SK-N-SH (cell line): ENCODE measurements around the gene XAGE2. TPM values are rescaled to one million over a fixed set of nuclear protein-coding genes. Genes with fewer than 3 reads are reported as not detected.

Source experiments
- CTCF ChIA-PET: fragments of 300-600, 350-600 bp; formaldehyde crosslinking; extraction: SDS; loops from one replicate; lab custom pipeline; 2021; lab: Yijun Ruan, JAX
- POLR2A ChIA-PET: fragments of 350-600 bp; sonication (Branson Sonifier 250); formaldehyde crosslinking; extraction: SDS; loops from one replicate; lab custom pipeline; 2020; ENCODE audit warnings: antibody characterized with exemption, inconsistent platforms; lab: Yijun Ruan, JAX
- DNase-seq: peaks from one replicate; pipeline ENCODE4 v3.0.0; 2012
- H2AFZ ChIP-seq: fragments of 200-600 bp; sonication (generic); 2 replicates; pipeline ENCODE4 v1.8.1; 2016; ENCODE audit warnings: antibody characterized with exemption, mild to moderate bottlenecking, low read depth
- H3F3A ChIP-seq: fragments of 200-600 bp; sonication (generic); replicated peaks from 2 replicates; pipeline ENCODE3; 2016; ENCODE audit warnings: antibody characterized with exemption, mild to moderate bottlenecking; ENCODE audit not compliant: insufficient read depth
- H3K27ac ChIP-seq, 2 experiments: fragments of 200-500 bp in 1 of 2; fragments of 200-600 bp in 1 of 2; sonication (Bioruptor generic) in 1 of 2; sonication (generic), shearing (Covaris generic) in 1 of 2; 2 replicates each; pipeline versions ENCODE4 v1.5.1 to v1.6.1; 2014 to 2016; ENCODE audit warnings: low read depth in 2 of 2, inconsistent platforms in 1 of 2, low read length in 1 of 2, mild to moderate bottlenecking in 1 of 2, mixed read lengths in 1 of 2
- H3K27me3 ChIP-seq: fragments of 200-600 bp; sonication (generic), shearing (Covaris generic); 2 replicates; pipeline ENCODE4 v1.6.1; 2016; ENCODE audit warnings: mixed run types; ENCODE audit not compliant: insufficient read depth
- H3K36me3 ChIP-seq, 2 experiments: fragments of 200-500 bp in 1 of 2; fragments of 200-600 bp in 1 of 2; sonication (Bioruptor generic) in 1 of 2; sonication (generic) in 1 of 2; replicated peaks in 1 of 2; 2 replicates each; pipeline versions ENCODE3 to v1.5.1; 2014 to 2016; ENCODE audit warnings: low read length in 1 of 2, mild to moderate bottlenecking in 1 of 2; ENCODE audit not compliant: insufficient read depth in 2 of 2, control insufficient read depth in 1 of 2
- H3K4me1 ChIP-seq, 2 experiments: fragments of 200-500 bp in 1 of 2; fragments of 200-600 bp in 1 of 2; sonication (Bioruptor generic) in 1 of 2; sonication (generic), shearing (Covaris generic) in 1 of 2; 2 replicates each; pipeline versions ENCODE4 v1.5.1 to v1.6.1; 2014 to 2016; ENCODE audit warnings: low read depth in 1 of 2, low read length in 1 of 2, mixed run types in 1 of 2; ENCODE audit not compliant: insufficient read depth in 2 of 2, control insufficient read depth in 1 of 2
- H3K4me2 ChIP-seq: fragments of 200-600 bp; sonication (generic), shearing (Covaris generic); 2 replicates; pipeline ENCODE4 v1.6.1; 2017; ENCODE audit warnings: mixed run types
- H3K4me3 ChIP-seq, 2 experiments: fragments of 200-500 bp in 1 of 2; fragments of 200-600 bp in 1 of 2; sonication (Bioruptor generic) in 1 of 2; sonication (generic), shearing (Covaris generic) in 1 of 2; 2 replicates each; pipeline versions ENCODE4 v1.5.1 to v1.8.1; 2014 to 2016; ENCODE audit warnings: low read depth in 2 of 2, inconsistent platforms in 1 of 2, low read length in 1 of 2, mild to moderate bottlenecking in 1 of 2, mixed read lengths in 1 of 2, moderate library complexity in 1 of 2
- H3K79me2 ChIP-seq: fragments of 200-600 bp; sonication (generic); 2 replicates; pipeline ENCODE4 v1.8.1; 2017; ENCODE audit warnings: mild to moderate bottlenecking; ENCODE audit not compliant: insufficient read depth
- H3K9ac ChIP-seq: fragments of 200-600 bp; sonication (generic); 2 replicates; pipeline ENCODE4 v1.6.1; 2017; ENCODE audit warnings: mixed run types
- H3K9me2 ChIP-seq: fragments of 200-600 bp; sonication (generic); 2 replicates; pipeline ENCODE4 v1.6.1; 2017; ENCODE audit warnings: mixed run types
- H3K9me3 ChIP-seq: fragments of 200-600 bp; sonication (generic); 2 replicates; pipeline ENCODE4 v1.6.1; 2017; ENCODE audit warnings: mixed run types, mild to moderate bottlenecking, moderate library complexity
- H4K20me1 ChIP-seq: fragments of 200-600 bp; sonication (generic); 2 replicates; pipeline ENCODE4 v1.6.1; 2017; ENCODE audit warnings: mild to moderate bottlenecking, mixed run types; ENCODE audit not compliant: insufficient read depth
- CHD2 ChIP-seq: fragments of 150-350 bp; IDR thresholded peaks from 2 replicates; pipeline ENCODE4 v1.6.1; 2018; ENCODE audit warnings: low read length; ENCODE audit not compliant: partially characterized antibody
- CTCF ChIP-seq: fragments of 200-600 bp; sonication (generic); IDR thresholded peaks from 2 replicates; pipeline ENCODE4 v1.6.1; 2017; ENCODE audit warnings: antibody characterized with exemption, mild to moderate bottlenecking, moderate library complexity
- EP300 ChIP-seq, 2 experiments: IDR thresholded peaks; 2 replicates each; pipeline versions ENCODE4 v1.4.0 to v1.6.1; 2012; ENCODE audit warnings: borderline replicate concordance in 1 of 2, low read depth in 1 of 2, low read length in 1 of 2
- GABPA ChIP-seq: IDR thresholded peaks from 2 replicates; pipeline ENCODE4 v1.4.0; 2012; ENCODE audit warnings: low read depth, mild to moderate bottlenecking
- JUND ChIP-seq: IDR thresholded peaks from 2 replicates; pipeline ENCODE4 v1.4.0; 2012
- MAX ChIP-seq: IDR thresholded peaks from 2 replicates; pipeline ENCODE4 v1.4.0; 2012; ENCODE audit warnings: low read depth
- MXI1 ChIP-seq: IDR thresholded peaks from 2 replicates; pipeline ENCODE4 v1.6.1; 2012; ENCODE audit warnings: mild to moderate bottlenecking, low read depth, low read length, improper control_type of control experiment
- NFIC ChIP-seq: IDR thresholded peaks from 2 replicates; pipeline ENCODE4 v1.4.0; 2012; ENCODE audit warnings: borderline replicate concordance
- RCOR1 ChIP-seq: fragments of 150-350 bp; IDR thresholded peaks from 2 replicates; pipeline ENCODE4 v1.6.1; 2017; ENCODE audit warnings: antibody characterized with exemption, low read length
- RXRA ChIP-seq: IDR thresholded peaks from 2 replicates; pipeline ENCODE4 v1.4.0; 2012; ENCODE audit warnings: low read depth, mild to moderate bottlenecking, borderline replicate concordance
- SIN3A ChIP-seq: IDR thresholded peaks from 2 replicates; pipeline ENCODE4 v1.6.1; 2012; ENCODE audit warnings: low read depth, mild to moderate bottlenecking, low read length, moderate library complexity, borderline replicate concordance
- SMC3 ChIP-seq: IDR thresholded peaks from 2 replicates; pipeline ENCODE4 v1.6.1; 2012; ENCODE audit warnings: low read depth, low read length, improper control_type of control experiment
- TCF12 ChIP-seq: IDR thresholded peaks from 2 replicates; pipeline ENCODE4 v1.4.0; 2012
- TEAD4 ChIP-seq: IDR thresholded peaks from 2 replicates; pipeline ENCODE4 v1.4.0; 2012; ENCODE audit warnings: mild to moderate bottlenecking, borderline replicate concordance; ENCODE audit not compliant: insufficient read depth
- USF2 ChIP-seq: fragments of 150-350 bp; IDR thresholded peaks from 2 replicates; pipeline ENCODE4 v1.6.1; 2017; ENCODE audit warnings: antibody characterized with exemption, low read length, low read depth, borderline replicate concordance
- WGBS: methylation state at CpG from one replicate; pipeline ENCODE4 v1.1.6; 2017; ENCODE audit warnings: low lambda C conversion rate; 5-methylcytosine and 5-hydroxymethylcytosine counted together
- polyA plus RNA-seq, 3 experiments: library from polyadenylated mRNA; depleted of rRNA; stranded (reverse); fragments of >200 nt; gene quantifications; 2 replicates each; pipeline ENCODE4 v1.2.3, GENCODE V29; 2012

Gene XAGE2
- 0.13 TPM in 1 of 2 replicates, not detected in the other for polyA plus RNA-seq (2012; rRNA removed)
- polyA plus RNA-seq (2012; cell fraction: cytosol; rRNA removed): 0.12 TPM in 1 of 2 replicates, not detected in the other
- polyA plus RNA-seq (2012; cell fraction: nucleus; rRNA removed): not detected in 2 replicates

- no peak within 1 kb of the TSS for H3K4me3 ChIP-seq
- H3K36me3 ChIP-seq: no peaks in the 10 kb centered on the region
- no peak within 1 kb of the TSS for H3K9ac ChIP-seq
- no peak within 1 kb of the TSS for H2AFZ ChIP-seq
- no peak within 1 kb of the TSS for H3K4me2 ChIP-seq
- H3K9me2 ChIP-seq: no peaks in the 10 kb centered on the region
- peaks cover 23% of the 10 kb centered on the region for H3K27me3 ChIP-seq
- no peak for TF ChIP-seq NFIC
- TF ChIP-seq GABPA: no peak
- TF ChIP-seq CHD2: no peak
- TF ChIP-seq JUND: no peak
- TF ChIP-seq USF2: no peak
- no peak for TF ChIP-seq MXI1
- no peak for TF ChIP-seq TEAD4
- TF ChIP-seq SMC3: no peak
- TF ChIP-seq EP300 (IDR thresholded peaks at IDR 0.05; ENCODE audit: borderline replicate concordance in 1 of 2, low read depth in 1 of 2, low read length in 1 of 2): no peak
- no peak for TF ChIP-seq CTCF
- H3K27ac ChIP-seq: no peak within 1 kb of the TSS
- peaks cover 0 to 3% of the 10 kb centered on the region in 2 experiments; a peak in 1 of 4 replicates for H3K4me1 ChIP-seq
- no peaks in the 10 kb centered on the region for H3F3A ChIP-seq
- 7% methylated on average over 12 of the region's 19 CpGs for WGBS
- no peaks in the 10 kb centered on the region for H4K20me1 ChIP-seq
- CTCF ChIA-PET: no interaction called here
- no peak for DNase-seq
- POLR2A ChIA-PET: no interaction called here
- H3K79me2 ChIP-seq: no peaks in the 10 kb centered on the region
- H3K9me3 ChIP-seq: no peaks in the 10 kb centered on the region
Observed at GRCh38 chrX:52368368-52369055, at the start of gene XAGE2. XAGE2 (plus strand) TSS chrX:52369021; CDS start chrX:52370015, 994 bp downstream.

GRCh38 chrX:52337410-52337809, 31.4 kb upstream of the XAGE2 start:
- TF ChIP-seq TCF12: no peak
- TF ChIP-seq SIN3A: no peak
- TF ChIP-seq GABPA: no peak
- no peak for TF ChIP-seq MXI1
- no peak for TF ChIP-seq SMC3
- no peak for TF ChIP-seq RXRA
- no peak for TF ChIP-seq USF2
- no peak for TF ChIP-seq MAX
- TF ChIP-seq RCOR1: no peak
- Histone ChIP-seq H3K27ac (no peak overlapping the region), H4K20me1 (no peaks in the 10 kb centered on the region), H3K27me3 (peaks cover 15% of the 10 kb centered on the region; the same call in 1 of the 2 replicates), H3K4me2 (no peak overlapping the region), H3K9ac (no peak overlapping the region), H3F3A (no peaks in the 10 kb centered on the region), H3K9me3 (0 out of 2 replicates have a peak, but pooled peaks cover 4% of the 10 kb centered on the region), H2AFZ (no peak overlapping the region), H3K36me3 (no peaks in the 10 kb centered on the region), H3K79me2 (no peaks in the 10 kb centered on the region), H3K9me2 (no peaks in the 10 kb centered on the region), H3K4me3 (no peak overlapping the region), H3K4me1 (no peaks in the 10 kb centered on the region)
- ChIA-PET CTCF (no interaction called here), POLR2A (no interaction called here)
- 0% methylated on average over 4 of the region's 4 CpGs for WGBS
- DNase-seq: no peak
